HG02981 (cell line): ENCODE measurements around the gene C1orf116.

Experiments used
- ATAC-seq: cut with Tn5 transposase; IDR thresholded peaks from one replicate; pipeline ENCODE4 v1.9.1; 2021; ENCODE audit warnings: mild to moderate bottlenecking, moderate library complexity; ENCODE audit not compliant: unreplicated experiment

The C1orf116 gene

DNA sequence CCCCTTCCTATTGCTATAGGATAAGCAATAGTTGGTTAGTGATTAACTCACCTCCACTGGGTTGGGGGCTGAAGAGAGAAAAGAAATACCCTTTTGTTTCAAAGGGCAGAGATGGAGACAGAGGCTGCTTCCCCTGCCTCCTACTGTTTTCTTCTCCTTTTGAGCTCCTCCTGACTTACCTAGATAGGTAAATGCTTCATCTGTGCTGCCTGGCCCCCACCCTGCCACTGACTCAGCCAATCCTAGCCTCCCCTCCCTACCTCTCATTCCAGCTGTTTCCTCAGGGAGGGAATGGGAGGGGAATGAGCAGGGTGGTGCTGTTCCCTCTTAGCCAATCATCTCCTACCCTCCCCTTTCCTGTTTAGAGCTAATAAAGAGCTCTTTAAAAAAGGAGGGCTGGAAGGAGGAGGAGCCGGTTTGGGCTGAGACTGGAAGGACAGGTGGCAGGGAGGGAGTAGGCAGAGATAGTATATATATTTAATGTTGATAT lies at the start of gene C1orf116:
TSS of gene C1orf116 (minus strand) at position 229 of the 490 bp plus-strand sequence. CDS start 5,158 bp downstream, outside the sequence.
- ATAC-seq = no peak

DNA sequence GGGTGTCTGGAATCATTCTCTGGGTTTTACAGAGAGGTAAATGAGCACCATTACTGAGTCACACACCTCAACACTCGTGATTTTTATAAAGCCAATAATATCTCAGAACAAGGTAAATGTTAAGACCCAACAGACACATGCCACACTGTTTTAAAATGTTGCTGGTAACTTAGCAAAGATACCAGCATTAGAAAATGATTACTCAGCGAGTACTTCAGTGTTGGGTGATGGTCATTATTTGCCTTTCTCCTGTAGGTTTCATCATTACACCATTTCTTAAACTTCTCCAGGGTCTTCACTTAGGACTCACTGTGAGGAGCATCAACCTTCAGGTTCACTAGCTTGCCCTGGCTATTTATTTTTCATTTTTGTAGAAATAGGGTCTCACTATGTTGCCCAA lies 49.2 kb upstream of the C1orf116 start:
- ATAC-seq = no peak

DNA sequence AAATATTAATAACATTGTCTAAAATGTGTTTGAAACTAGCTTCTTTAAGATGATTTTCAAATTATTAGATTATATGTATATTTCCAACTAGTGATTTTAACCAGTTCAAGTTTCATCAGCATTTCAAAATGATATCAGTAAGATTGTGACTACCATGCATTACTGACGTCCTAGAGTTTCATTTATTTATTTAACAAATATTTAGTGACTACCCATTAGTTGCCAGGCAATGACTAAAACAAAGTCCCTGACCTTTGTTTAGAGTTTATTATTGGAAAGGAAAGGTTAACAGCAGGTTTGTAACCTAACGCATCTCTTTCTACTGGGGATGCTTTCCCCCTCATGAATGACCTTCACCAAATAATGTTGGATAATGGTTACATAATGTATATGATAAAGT lies 48.5 kb upstream of the C1orf116 start:
- no peak for ATAC-seq

DNA sequence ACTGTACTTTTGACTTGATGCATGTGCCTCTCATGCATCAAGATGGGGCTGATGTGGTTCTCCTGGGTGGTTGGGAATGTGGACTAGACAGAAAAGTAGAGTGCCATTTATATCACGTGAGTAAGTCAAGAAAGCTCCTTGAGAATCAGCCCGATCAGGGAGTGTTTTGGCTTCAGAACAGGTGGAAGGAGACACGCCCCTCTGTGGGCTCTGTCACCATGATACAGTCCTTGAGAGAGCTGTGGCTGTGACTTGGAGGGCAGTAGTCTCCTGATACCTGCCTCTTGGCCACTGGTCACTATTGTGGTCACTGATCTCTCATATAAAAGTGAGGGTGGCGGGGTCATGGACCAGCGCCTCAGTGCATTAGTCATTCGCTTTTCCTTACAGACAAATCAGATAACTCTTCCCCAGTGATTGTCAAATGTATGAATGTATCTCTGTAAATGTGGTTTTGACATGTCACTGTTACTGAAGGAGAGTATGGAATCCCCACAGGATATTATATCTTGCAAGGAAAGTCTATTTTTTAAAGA lies 47.2 kb upstream of the C1orf116 start:
- ATAC-seq = no peak

DNA sequence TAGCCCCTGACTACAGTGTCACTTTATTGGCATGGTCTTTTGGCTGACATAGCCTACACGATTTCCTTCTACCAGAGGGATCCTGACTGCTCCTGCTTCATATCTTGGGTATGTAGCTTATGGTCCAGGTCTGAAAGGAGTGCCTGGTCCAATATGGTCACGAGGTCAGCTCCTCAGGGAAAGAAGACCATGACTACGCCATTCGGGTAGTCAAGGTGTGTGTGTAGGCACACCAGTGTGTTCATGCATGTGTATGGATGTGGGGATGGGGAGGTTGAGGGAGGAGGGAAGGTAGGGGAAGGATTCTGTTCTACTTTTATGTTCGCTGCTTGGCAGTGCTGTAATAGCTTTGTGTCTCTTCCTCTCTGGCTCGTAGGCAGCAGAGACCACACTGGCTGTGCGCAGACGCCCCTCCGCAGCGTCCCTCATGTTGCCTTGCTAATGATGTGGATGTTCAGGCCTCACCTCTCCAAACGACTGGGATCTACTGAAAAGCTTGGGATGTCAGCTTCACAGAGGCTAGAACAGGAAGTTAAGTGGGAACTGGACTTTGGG lies 46.1 kb upstream of the C1orf116 start:
- ATAC-seq = no peak

GRCh38 chr1:207077470-207078377 lies 45.2 kb upstream of the C1orf116 start:
- no peak for ATAC-seq

DNA sequence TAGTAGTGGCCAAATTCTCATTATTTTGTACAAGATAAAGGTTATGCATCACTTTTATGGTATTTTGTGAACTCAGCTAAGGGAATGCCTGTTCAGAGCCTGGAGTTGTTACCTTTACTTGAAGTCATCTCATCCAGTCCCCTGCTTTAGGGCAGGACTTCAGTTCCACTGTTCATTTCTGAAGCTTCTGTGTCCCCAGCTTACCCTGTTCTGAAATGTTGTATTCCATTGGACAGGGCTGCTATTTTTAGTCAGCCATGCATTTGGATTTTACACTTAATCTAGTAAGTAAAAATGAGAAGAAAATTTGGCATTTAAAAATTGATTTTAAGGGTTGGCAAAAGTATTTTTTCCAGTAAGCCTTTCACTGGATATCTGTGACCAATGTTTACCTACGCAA lies 44.5 kb upstream of the C1orf116 start:
- no peak for ATAC-seq

DNA sequence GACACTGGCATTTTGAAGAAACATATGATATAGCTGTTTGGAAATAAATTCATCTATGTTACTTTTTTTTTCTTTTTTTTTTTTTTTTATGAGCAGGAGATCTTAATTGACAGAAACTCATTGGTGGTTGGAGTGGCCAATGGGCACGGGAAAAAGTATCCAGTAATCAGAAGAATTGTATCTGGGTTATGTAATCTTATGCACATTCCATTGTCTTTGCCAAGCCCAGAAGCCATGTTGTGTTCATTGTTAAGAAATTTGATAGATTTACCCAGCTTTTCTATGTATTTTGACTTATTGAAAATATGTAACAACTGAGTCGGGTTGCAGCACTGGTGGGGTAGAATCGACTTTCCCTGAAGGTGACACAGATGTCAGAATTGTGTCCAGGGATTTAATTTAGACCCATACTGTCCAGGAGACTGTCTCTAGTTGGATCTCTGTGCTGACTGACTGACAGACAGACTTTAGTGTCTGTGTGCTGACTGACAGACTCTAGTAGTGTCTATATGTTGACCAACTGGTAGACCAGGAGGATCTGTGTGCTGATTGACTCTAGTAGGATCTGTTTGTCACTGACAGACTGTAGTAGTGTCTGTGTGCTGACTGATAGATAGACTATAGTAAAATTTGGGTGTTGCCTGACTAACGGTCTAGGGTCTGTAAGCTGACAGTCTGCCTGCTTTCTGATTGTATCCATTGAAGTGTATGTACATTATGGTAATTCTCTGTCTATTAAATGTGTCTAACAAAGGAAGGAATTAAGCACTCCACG lies 43.8 kb upstream of the C1orf116 start:
- ATAC-seq = no peak

- ATAC-seq = no peak
Observed at GRCh38 chr1:207073906-207074820, 41.6 kb upstream of the C1orf116 start.

GRCh38 chr1:207072233-207072632 lies 39.7 kb upstream of the C1orf116 start:
- no peak for ATAC-seq

- no peak for ATAC-seq
Observed at GRCh38 chr1:207071426-207071825, 38.9 kb upstream of the C1orf116 start.

GRCh38 chr1:207070811-207071210 lies 38.3 kb upstream of the C1orf116 start:
- no peak for ATAC-seq

GRCh38 chr1:207069858-207070506 lies 37.4 kb upstream of the C1orf116 start:
- no peak for ATAC-seq

GRCh38 chr1:207069061-207069460 lies 36.5 kb upstream of the C1orf116 start:
- no peak for ATAC-seq

DNA sequence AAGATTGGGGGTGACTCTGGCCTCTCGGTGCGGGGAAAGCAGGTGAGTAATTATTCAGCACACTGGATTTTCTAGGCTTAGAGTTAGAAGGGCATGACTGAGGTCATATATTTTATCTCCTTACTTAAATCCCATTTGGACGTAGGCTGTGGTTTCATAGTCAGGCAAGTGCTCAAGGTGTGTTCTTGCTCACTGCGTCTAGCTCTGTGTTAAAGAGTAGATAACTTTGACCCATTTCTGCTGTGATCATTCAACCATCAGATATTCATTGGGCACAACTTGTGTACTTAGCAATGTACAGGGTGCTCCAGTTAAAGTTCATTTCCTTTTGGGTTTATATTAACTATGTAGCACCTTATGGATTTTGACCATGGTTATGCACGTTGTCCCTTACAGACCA lies 35.1 kb upstream of the C1orf116 start:
- ATAC-seq = no peak

GRCh38 chr1:207067185-207067584 lies 34.6 kb upstream of the C1orf116 start:
- ATAC-seq = no peak

DNA sequence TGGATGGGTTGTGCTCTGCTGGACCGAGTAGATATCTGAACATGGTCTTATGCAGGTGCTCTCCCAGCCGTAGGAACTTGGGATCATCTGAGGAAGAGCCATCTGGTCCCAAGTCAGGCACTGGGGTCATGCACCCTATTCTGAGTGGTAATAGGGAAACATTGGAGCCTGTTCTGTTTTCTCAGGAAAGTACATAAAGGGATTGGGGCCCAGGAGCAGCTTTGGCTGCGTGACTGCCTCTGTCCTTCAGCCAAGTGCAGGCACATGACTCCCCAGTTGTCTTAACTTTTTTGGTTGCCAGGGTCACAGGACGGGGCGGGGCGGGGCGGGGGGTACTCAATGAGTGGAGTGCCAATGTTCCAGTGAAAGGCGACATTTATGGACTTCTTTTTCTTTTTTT lies 32.0 kb upstream of the C1orf116 start:
- no peak for ATAC-seq

GRCh38 chr1:207063014-207063413 lies 30.5 kb upstream of the C1orf116 start:
- ATAC-seq = no peak

DNA sequence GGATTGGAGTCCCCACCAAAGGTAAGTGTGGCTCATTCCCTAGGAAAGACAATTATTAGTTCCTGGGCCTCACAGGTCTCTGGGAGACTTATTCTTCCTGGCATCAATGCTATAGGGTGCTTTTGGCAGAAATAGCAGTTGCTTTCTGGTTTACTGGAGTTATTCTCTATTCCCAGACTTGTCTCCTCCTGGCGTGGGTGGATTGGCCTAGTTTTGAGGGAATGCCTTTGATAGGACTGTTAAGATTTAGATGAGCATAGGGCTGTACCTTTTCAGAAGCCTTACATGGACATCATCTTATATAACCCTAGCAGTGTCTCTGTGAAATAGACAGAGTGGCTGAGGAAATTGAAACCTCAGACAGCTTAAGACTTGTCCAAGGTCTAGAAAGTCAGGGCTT lies 29.5 kb upstream of the C1orf116 start:
- no peak for ATAC-seq

- ATAC-seq = no peak
Observed at GRCh38 chr1:207060596-207060995, 28.0 kb upstream of the C1orf116 start.
